ENCODE measurements around the gene LPCAT4.
"Not testable (repeated sequence)": the region's sequence is repeated elsewhere in the genome, so short reads cannot be mapped to it uniquely, and the experiment has no call there.

GRCh38 chr15:34389594-34390086 lies 22.6 kb upstream of the LPCAT4 start:
- TF ChIP-seq CTCF (conservative IDR thresholded peaks at IDR 0.05; ENCODE audit: low read length); EZH2phosphoT487 (IDR thresholded peaks at IDR 0.05; ENCODE audit: borderline replicate concordance): not testable (repeated sequence)

Measured in Loucy (cell line).